NT2/D1 (cell line): Measurements from ENCODE around the gene ACOX1.

Source experiments
- SUZ12 ChIP-seq: IDR thresholded peaks from 2 replicates; pipeline ENCODE4 v1.6.1; 2011; ENCODE audit not compliant: insufficient read length, insufficient read depth; ENCODE audit errors: extremely low read depth
- ZNF274 ChIP-seq: IDR thresholded peaks from 2 replicates; pipeline ENCODE4 v1.6.1; 2011; ENCODE audit warnings: mild to moderate bottlenecking, low read depth, low read length

DNA sequence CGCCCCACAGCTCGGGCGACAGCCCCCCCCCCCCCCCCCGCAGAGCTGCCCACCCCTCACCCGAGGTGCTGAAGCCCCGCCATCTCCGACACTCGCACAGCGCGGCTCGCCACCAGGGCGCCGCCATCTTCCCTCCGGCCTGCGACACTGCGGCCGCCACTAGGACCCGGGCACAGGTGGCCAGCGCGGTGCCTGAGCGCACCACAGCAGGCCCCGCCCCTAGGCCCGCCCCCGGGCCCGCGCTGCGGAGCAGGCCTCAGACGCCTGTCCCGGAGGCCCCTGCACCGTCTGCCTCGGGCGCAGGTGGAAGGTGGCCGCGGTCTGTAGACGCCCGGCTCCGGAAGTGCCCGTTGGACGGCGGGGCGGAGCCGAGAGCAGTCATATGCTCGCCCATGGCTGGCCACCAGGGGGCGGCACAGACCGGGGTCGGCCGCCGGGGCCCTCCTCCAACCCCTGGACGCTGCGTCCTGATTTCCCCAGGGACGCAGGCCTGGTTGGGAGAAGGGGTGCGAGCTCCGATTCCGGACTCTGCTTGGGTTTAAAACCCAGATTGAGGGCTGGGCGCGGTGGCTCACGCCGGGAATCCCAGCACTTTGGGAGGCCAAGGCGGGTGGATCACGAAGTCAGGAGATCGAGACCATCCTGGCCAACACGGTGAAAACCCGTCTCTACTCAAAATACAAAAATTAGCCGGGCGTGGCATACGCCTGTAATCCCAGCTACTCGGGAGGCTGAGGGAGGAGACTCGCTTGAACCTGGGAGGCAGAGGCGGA lies 74.0 kb downstream of the ACOX1 start, which contains the start of gene MRPL38:
- TF ChIP-seq ZNF274 (no peak), SUZ12 (no peak)
